ENCODE results near the gene SLC25A45. TPM values are rescaled to one million over a fixed set of nuclear protein-coding genes. Genes with fewer than 3 reads are reported as not detected.
"Not testable (repeated sequence)": the region's sequence is repeated elsewhere in the genome, so short reads cannot be mapped to it uniquely, and the experiment has no call there.

SLC25A45 gene
- polyA plus RNA-seq, 2 of the 4 experiments (the other 2 are of a cell fraction), result 3.1 to 8.1 TPM

DNA sequence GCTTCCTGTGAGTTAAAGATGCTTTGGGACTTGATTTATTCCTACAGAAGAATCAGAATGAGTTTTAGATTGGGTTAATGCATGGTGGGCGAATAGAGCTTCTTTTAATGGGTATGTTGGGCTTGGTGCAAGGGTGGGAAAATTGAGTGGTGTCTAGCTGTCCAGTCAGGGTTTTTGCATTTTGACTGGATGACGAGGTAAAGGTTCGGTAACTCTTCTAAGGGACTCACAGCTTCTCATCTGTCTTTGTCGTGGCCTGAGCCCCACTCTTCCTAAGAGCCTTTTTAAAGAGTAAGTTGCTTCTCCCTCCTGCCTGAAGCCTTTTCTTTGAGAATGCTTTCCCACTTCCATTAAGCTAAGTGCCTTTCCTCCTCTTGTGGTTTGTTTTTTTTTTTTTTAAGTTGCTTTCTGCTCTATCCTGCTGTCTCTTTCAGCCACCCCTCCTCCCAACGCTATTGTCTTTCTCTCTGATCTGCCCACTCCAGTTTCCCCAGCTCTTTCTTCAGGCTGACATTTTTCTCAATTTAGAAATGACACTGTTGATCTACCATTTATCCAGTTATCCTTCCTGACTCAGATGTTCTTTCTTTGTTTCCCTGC lies 47.6 kb downstream of the SLC25A45 start:
- FAIRE-seq (no peak), ATAC-seq (no peak)

DNA sequence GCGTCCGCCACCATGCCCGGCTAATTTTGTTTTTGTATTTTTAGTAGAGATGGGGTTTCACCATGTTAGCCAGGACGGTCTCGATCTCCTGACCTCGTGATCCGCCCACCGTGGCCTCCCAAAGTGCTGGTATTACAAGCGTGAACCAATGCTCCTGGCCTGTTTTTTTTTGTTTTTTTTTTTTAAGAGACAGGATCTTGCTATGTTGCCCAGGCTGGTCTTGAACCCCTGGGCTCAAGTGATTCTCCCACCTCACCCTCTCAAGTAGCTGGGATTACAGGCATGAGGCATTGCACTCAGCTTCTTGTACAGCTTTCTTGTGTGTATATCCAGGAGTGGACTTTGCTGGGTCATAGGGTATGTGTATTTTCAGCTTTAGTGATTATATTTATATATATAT lies 49.9 kb downstream of the SLC25A45 start:
- ATAC-seq; H3K9me3 ChIP-seq; FAIRE-seq; H3K4me2 ChIP-seq; H3K4me3 ChIP-seq; DNase-seq (ENCODE audit: low read depth in 1 of 2, low spot score in 1 of 2); H3K27ac ChIP-seq: not testable (repeated sequence)
- WGBS (ENCODE audit: missing lambda C conversion rate), result 87% methylated on average over 9 of the region's 9 CpGs
- ChIA-PET CTCF (interaction anchor here (1.3 to 78.3 kb wide), 8 partner anchors 9 to 178 kb away, joined by 3 to 3090 read pairs (median 8); partner anchors contain the start of genes CDC42EP2, POLA2 and TIGD3), POLR2A (interaction anchor here (1.4 to 4.9 kb wide), 7 partner anchors 17 to 175 kb away, joined by 5 to 45 read pairs (median 11); partner anchors contain the start of genes CDC42EP2, NEAT1 and POLA2)
- peaks cover 14% of the 10 kb centered on the region for H3K4me1 ChIP-seq

More for the DNA sequence above, 47.6 kb downstream of the SLC25A45 start:
- Histone ChIP-seq H3K27ac (peak overlapping the region; percentile 94), H3K4me3 (peak overlapping the region; percentile 91), H3K9me3 (no peaks in the 10 kb centered on the region), H3K4me2 (peak overlapping the region; percentile 96), H3K4me1 (peaks cover 10% of the 10 kb centered on the region)
- TF ChIP-seq, protein P1, sequence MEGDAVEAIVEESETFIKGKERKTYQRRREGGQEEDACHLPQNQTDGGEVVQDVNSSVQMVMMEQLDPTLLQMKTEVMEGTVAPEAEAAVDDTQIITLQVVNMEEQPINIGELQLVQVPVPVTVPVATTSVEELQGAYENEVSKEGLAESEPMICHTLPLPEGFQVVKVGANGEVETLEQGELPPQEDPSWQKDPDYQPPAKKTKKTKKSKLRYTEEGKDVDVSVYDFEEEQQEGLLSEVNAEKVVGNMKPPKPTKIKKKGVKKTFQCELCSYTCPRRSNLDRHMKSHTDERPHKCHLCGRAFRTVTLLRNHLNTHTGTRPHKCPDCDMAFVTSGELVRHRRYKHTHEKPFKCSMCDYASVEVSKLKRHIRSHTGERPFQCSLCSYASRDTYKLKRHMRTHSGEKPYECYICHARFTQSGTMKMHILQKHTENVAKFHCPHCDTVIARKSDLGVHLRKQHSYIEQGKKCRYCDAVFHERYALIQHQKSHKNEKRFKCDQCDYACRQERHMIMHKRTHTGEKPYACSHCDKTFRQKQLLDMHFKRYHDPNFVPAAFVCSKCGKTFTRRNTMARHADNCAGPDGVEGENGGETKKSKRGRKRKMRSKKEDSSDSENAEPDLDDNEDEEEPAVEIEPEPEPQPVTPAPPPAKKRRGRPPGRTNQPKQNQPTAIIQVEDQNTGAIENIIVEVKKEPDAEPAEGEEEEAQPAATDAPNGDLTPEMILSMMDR (IDR thresholded peaks at IDR 0.05), result no peak
- TF ChIP-seq, protein P2, sequence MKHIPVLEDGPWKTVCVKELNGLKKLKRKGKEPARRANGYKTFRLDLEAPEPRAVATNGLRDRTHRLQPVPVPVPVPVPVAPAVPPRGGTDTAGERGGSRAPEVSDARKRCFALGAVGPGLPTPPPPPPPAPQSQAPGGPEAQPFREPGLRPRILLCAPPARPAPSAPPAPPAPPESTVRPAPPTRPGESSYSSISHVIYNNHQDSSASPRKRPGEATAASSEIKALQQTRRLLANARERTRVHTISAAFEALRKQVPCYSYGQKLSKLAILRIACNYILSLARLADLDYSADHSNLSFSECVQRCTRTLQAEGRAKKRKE (CRISPR knock-in tag; IDR thresholded peaks at IDR 0.05; ENCODE audit: low read depth), result no peak
- no peak for TF ChIP-seq NFE2L2 (conservative IDR thresholded peaks at IDR 0.05; ENCODE audit: low read length)
- TF ChIP-seq, protein P3, sequence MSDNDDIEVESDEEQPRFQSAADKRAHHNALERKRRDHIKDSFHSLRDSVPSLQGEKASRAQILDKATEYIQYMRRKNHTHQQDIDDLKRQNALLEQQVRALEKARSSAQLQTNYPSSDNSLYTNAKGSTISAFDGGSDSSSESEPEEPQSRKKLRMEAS (IDR thresholded peaks at IDR 0.05), result no peak
- TF ChIP-seq ESRRA (IDR thresholded peaks at IDR 0.05; ENCODE audit: borderline replicate concordance, low read length), result no peak
- no peak for TF ChIP-seq ZC3H11A (IDR thresholded peaks at IDR 0.05)
- no peak for TF ChIP-seq HEYL (CRISPR knock-in tag; IDR thresholded peaks at IDR 0.05)
- TF ChIP-seq SREBF2 (IDR thresholded peaks at IDR 0.05), result no peak
- TF ChIP-seq, protein P4, sequence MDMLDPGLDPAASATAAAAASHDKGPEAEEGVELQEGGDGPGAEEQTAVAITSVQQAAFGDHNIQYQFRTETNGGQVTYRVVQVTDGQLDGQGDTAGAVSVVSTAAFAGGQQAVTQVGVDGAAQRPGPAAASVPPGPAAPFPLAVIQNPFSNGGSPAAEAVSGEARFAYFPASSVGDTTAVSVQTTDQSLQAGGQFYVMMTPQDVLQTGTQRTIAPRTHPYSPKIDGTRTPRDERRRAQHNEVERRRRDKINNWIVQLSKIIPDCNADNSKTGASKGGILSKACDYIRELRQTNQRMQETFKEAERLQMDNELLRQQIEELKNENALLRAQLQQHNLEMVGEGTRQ (IDR thresholded peaks at IDR 0.05), result no peak
- no peak for TF ChIP-seq RARB (CRISPR knock-in tag; IDR thresholded peaks at IDR 0.05)
- no peak for TF ChIP-seq GATA3 (IDR thresholded peaks at IDR 0.05; ENCODE audit: borderline replicate concordance)
- TF ChIP-seq, protein P5, sequence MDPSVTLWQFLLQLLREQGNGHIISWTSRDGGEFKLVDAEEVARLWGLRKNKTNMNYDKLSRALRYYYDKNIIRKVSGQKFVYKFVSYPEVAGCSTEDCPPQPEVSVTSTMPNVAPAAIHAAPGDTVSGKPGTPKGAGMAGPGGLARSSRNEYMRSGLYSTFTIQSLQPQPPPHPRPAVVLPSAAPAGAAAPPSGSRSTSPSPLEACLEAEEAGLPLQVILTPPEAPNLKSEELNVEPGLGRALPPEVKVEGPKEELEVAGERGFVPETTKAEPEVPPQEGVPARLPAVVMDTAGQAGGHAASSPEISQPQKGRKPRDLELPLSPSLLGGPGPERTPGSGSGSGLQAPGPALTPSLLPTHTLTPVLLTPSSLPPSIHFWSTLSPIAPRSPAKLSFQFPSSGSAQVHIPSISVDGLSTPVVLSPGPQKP (IDR thresholded peaks at IDR 0.05; ENCODE audit: low read depth, low read length), result no peak
- TF ChIP-seq CBX8 (IDR thresholded peaks at IDR 0.05), result no peak
- TF ChIP-seq EHMT2 (IDR thresholded peaks at IDR 0.05; ENCODE audit: low read depth), result no peak
- ChIA-PET CTCF (interaction anchor here (0.7 to 78.3 kb wide), 7 partner anchors 10 to 176 kb away, joined by 3 to 3090 read pairs (median 4); partner anchors contain the start of genes CDC42EP2, POLA2 and TIGD3), POLR2A (interaction anchor here (0.5 kb wide), 1 partner anchor 9 kb away, joined by 3 read pairs; no protein-coding TSS in a partner anchor)
- 42% methylated on average over 5 of the region's 5 CpGs for WGBS (ENCODE audit: missing lambda C conversion rate)
- no peak for DNase-seq (ENCODE audit: low read depth in 1 of 2, low spot score in 1 of 2)

DNA sequence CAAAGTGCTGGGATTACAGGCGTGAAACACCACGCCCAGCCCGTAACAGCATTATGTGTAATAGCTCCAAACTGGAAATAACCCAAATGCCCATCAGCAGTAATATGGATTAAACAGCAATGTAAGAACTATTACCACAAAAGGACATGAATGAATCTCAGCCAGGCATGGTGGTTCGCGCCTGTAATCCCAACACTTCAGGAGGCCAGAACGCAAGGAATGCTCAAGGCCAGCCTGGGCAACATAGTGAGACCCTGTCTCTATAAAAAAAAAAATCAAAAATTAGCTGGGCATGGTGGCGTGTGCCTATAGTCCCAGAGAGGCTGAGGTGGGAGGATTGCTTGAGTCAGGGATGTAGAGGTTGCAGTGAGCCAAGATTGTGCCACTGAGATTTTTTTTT lies 51.9 kb downstream of the SLC25A45 start:
- Histone ChIP-seq H3K4me1 (peaks cover 14% of the 10 kb centered on the region), H3K4me2 (no peak overlapping the region), H3K9me3 (no peaks in the 10 kb centered on the region), H3K27ac (0 out of 6 replicates have a peak overlapping the region, but pooled peaks of 1 of the 2 experiments have one; percentile 3), H3K4me3 (no peak overlapping the region)
- no peak for DNase-seq (ENCODE audit: low read depth in 1 of 2, low spot score in 1 of 2)
- POLR2A ChIA-PET, result interaction anchor here (0.6 to 4.9 kb wide), 8 partner anchors 13 to 141 kb away, joined by 3 to 45 read pairs (median 4); partner anchors contain the start of gene POLA2
- WGBS (ENCODE audit: missing lambda C conversion rate), result 85% methylated on average over 7 of the region's 7 CpGs
- CTCF ChIA-PET, result interaction anchor here (0.8 to 78.3 kb wide), 28 partner anchors 8 to 285 kb away, joined by 3 to 3090 read pairs (median 4); partner anchors contain the start of genes CDC42EP2, FAM89B and POLA2
- no peak for FAIRE-seq
- no peak for ATAC-seq
- TF ChIP-seq ZC3H11A (IDR thresholded peaks at IDR 0.05) (no peak), MAZ (IDR thresholded peaks at IDR 0.05; ENCODE audit: borderline replicate concordance, low read depth, low read length) (no peak), SMC3 (IDR thresholded peaks at IDR 0.05) (no peak), NPAS2 (CRISPR knock-in tag; IDR thresholded peaks at IDR 0.05; ENCODE audit: borderline replicate concordance) (no peak), EP300 (IDR thresholded peaks at IDR 0.05) (no peak), JUNB (IDR thresholded peaks at IDR 0.05) (no peak), CHD2 (IDR thresholded peaks at IDR 0.05; ENCODE audit: low read length, partially characterized antibody) (no peak), RARB (CRISPR knock-in tag; IDR thresholded peaks at IDR 0.05) (no peak), ZSCAN20 (CRISPR knock-in tag; IDR thresholded peaks at IDR 0.05) (no peak)
- TF ChIP-seq, protein P6, sequence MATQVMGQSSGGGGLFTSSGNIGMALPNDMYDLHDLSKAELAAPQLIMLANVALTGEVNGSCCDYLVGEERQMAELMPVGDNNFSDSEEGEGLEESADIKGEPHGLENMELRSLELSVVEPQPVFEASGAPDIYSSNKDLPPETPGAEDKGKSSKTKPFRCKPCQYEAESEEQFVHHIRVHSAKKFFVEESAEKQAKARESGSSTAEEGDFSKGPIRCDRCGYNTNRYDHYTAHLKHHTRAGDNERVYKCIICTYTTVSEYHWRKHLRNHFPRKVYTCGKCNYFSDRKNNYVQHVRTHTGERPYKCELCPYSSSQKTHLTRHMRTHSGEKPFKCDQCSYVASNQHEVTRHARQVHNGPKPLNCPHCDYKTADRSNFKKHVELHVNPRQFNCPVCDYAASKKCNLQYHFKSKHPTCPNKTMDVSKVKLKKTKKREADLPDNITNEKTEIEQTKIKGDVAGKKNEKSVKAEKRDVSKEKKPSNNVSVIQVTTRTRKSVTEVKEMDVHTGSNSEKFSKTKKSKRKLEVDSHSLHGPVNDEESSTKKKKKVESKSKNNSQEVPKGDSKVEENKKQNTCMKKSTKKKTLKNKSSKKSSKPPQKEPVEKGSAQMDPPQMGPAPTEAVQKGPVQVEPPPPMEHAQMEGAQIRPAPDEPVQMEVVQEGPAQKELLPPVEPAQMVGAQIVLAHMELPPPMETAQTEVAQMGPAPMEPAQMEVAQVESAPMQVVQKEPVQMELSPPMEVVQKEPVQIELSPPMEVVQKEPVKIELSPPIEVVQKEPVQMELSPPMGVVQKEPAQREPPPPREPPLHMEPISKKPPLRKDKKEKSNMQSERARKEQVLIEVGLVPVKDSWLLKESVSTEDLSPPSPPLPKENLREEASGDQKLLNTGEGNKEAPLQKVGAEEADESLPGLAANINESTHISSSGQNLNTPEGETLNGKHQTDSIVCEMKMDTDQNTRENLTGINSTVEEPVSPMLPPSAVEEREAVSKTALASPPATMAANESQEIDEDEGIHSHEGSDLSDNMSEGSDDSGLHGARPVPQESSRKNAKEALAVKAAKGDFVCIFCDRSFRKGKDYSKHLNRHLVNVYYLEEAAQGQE (IDR thresholded peaks at IDR 0.05), result no peak
- TF ChIP-seq, protein P5 (IDR thresholded peaks at IDR 0.05; ENCODE audit: low read depth, low read length), result no peak

All from A549 (cell line).